Measurements from ENCODE around the gene XAGE2. TPM values are rescaled to one million over a fixed set of nuclear protein-coding genes. Genes with fewer than 3 reads are reported as not detected.

The XAGE2 gene
- total RNA-seq, 1 experiment from 2014 or later, result not detected

DNA sequence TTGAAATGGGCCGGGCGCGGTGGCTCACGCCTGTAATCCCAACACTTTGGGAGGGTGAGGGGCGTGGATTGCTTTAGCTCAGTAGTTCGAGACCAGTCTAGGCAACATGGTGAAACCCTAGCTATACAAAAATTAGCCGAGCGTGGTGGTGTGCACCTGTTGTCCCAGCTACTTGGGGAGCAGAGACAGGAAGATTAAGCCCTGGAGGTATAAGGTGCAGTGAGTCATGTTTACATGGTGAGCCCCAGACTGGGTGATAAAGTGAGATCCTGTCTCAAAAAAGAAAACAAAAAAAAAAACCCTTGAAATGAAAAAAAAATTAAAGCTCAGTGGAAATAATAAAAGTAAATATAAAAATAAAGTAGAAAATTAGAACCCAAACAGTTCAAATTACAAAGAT is 6.9 kb upstream of the XAGE2 start:
- ChIA-PET POLR2A (no interaction called here), CTCF (no interaction called here)
- H3K4me1 ChIP-seq (ENCODE audit: control insufficient read depth, insufficient read depth, low read length), result no peaks in the 10 kb centered on the region
- H3K27ac ChIP-seq (ENCODE audit: low read length), result no peak overlapping the region
- intact Hi-C loops (cut with micrococcal nuclease; ENCODE audit: unreplicated experiment), result no loop called here
- H3K4me3 ChIP-seq (ENCODE audit: low read depth in 2 of 2, low read length in 2 of 2), result no peak overlapping the region
- H3K27me3 ChIP-seq (ENCODE audit: control insufficient read depth, insufficient read depth, low read length), result no peaks in the 10 kb centered on the region
- H3K36me3 ChIP-seq (ENCODE audit: control insufficient read depth, insufficient read depth, low read length), result no peaks in the 10 kb centered on the region
- TF ChIP-seq SIN3A (IDR thresholded peaks at IDR 0.05; ENCODE audit: borderline replicate concordance, insufficient read depth, low read depth, low read length) (no peak), REST (IDR thresholded peaks at IDR 0.05; ENCODE audit: insufficient read depth in 1 of 2, low read depth in 2 of 2, low read length in 1 of 2) (no peak), POLR2AphosphoS5 (IDR thresholded peaks at IDR 0.05; ENCODE audit: low read depth, low read length) (no peak), CTCF (IDR thresholded peaks at IDR 0.05) (no peak), TCF7L2 (IDR thresholded peaks at IDR 0.05; ENCODE audit: low read depth, low read length) (no peak)
- BruUV-seq (replicated peaks), result no TSS peak
- in situ Hi-C loops (cut with HindIII; ENCODE audit: low pct_unique_long_range_greater_than_20kb, low sequenced_read_pairs), result no loop called here
- no peaks in the 10 kb centered on the region for H3K9me3 ChIP-seq (ENCODE audit: control insufficient read depth, insufficient read depth, low read depth, low read length)
- no peak for DNase-seq (ENCODE audit: low read depth, low spot score)
- no peak for ATAC-seq

DNA sequence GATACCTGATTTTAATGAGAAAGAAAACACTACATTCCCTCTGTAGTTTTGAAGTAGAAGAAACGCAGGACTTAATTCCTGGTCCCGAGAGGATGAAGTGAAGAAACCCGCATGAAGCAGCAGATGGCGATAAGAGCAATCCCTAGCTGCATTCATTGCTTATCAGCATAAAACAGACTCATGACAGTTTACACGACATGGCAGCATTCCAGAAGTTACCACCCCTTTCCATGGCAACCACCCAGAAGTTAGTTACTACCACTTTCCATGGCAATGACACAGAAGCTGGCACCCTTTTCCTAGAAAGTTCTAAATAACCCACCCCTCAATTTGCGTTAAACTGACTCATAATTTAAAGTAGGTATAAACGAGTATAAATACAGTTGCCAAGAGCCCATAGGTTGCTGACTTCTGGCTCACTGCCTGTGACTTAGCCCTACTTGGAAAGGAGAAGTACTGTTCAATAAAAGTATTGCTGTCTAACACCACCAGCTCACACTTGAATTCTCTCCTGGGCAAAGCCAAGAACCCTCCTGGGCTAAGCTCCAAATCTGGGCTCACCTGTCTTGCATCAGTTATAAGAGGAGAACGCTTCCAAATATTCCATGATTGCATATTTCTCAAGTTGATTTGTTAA is 5.5 kb upstream of the XAGE2 start:
- in situ Hi-C loops (cut with HindIII; ENCODE audit: low pct_unique_long_range_greater_than_20kb, low sequenced_read_pairs), result no loop called here
- no peaks in the 10 kb centered on the region for H3K36me3 ChIP-seq (ENCODE audit: control insufficient read depth, insufficient read depth, low read length)
- TF ChIP-seq SIN3A (IDR thresholded peaks at IDR 0.05; ENCODE audit: borderline replicate concordance, insufficient read depth, low read depth, low read length) (no peak), CTCF (IDR thresholded peaks at IDR 0.05) (peak; percentile 11; the same call in 1 of the 2 replicates), POLR2AphosphoS5 (IDR thresholded peaks at IDR 0.05; ENCODE audit: low read depth, low read length) (no peak)
- ChIA-PET CTCF (interaction anchor here (0.6 kb wide), 1 partner anchor 73 kb away, joined by 5 read pairs; no protein-coding TSS in a partner anchor), POLR2A (no interaction called here)
- no peaks in the 10 kb centered on the region for H3K4me1 ChIP-seq (ENCODE audit: control insufficient read depth, insufficient read depth, low read length)
- intact Hi-C loops (cut with micrococcal nuclease; ENCODE audit: unreplicated experiment), result no loop called here
- ATAC-seq (no peak), DNase-seq (ENCODE audit: low read depth, low spot score) (no peak)
- no peak overlapping the region for H3K27ac ChIP-seq (ENCODE audit: low read length)
- BruUV-seq (replicated peaks), result no TSS peak
- no peak overlapping the region for H3K4me3 ChIP-seq (ENCODE audit: low read depth in 2 of 2, low read length in 2 of 2)
- no peaks in the 10 kb centered on the region for H3K9me3 ChIP-seq (ENCODE audit: control insufficient read depth, insufficient read depth, low read depth, low read length)
- H3K27me3 ChIP-seq (ENCODE audit: control insufficient read depth, insufficient read depth, low read length), result no peaks in the 10 kb centered on the region

Data from Panc1 (cell line).